NB4 (cell line): ENCODE data around the gene EHD2.

ENCODE experiments used
- CTCF ChIP-seq: IDR thresholded peaks from one replicate; pipeline ENCODE4 v1.5.1; 2012; ENCODE audit warnings: low read depth, low read length
- MAX ChIP-seq: IDR thresholded peaks from 2 replicates; pipeline ENCODE4 v1.6.1; 2011; ENCODE audit warnings: low read depth, low read length
- MYC ChIP-seq: IDR thresholded peaks from 2 replicates; pipeline ENCODE4 v1.6.1; 2011; ENCODE audit warnings: low read depth, low read length
- POLR2A ChIP-seq: IDR thresholded peaks from 2 replicates; pipeline ENCODE4 v1.6.1; 2011; ENCODE audit warnings: mild to moderate bottlenecking; ENCODE audit not compliant: insufficient read length; ENCODE audit errors: extremely low read depth

- no peak for TF ChIP-seq CTCF
- TF ChIP-seq POLR2A = no peak
- no peak for TF ChIP-seq MYC
- no peak for TF ChIP-seq MAX
Measured at GRCh38 chr19:47673426-47673825, 39.8 kb upstream of the EHD2 start.
